Mesenchymal stem cell (in vitro differentiated cells and primary cell): Measurements from ENCODE around the gene SLIT3.

Experiments used
- DNase-seq: peaks from one replicate; pipeline ENCODE4 v3.0.0-alpha.2; 2013
- H2AFZ ChIP-seq: one replicate; pipeline ENCODE4 v1.6.1; 2013; ENCODE audit warnings: low read depth, mild to moderate bottlenecking, control low read depth, inconsistent platforms, low read length, moderate library complexity
- H2AK5ac ChIP-seq: 2 replicates; pipeline ENCODE4 v1.6.1; 2013; ENCODE audit warnings: low read length, moderate library complexity, mild to moderate bottlenecking, inconsistent platforms; ENCODE audit not compliant: severe bottlenecking
- H2BK120ac ChIP-seq: one replicate; pipeline ENCODE4 v1.6.1; 2013; ENCODE audit warnings: low read depth, mild to moderate bottlenecking, inconsistent platforms, low read length, moderate library complexity
- H2BK12ac ChIP-seq, 2 experiments: one replicate each; pipeline ENCODE4 v1.6.1; 2013; ENCODE audit warnings: inconsistent platforms in 2 of 2, low read length in 2 of 2, mild to moderate bottlenecking in 2 of 2, moderate library complexity in 2 of 2, control low read depth in 1 of 2
- H2BK15ac ChIP-seq: one replicate; pipeline ENCODE4 v1.6.1; 2013; ENCODE audit warnings: mild to moderate bottlenecking, low read depth, inconsistent platforms; ENCODE audit not compliant: poor library complexity, severe bottlenecking
- H2BK5ac ChIP-seq: 2 replicates; pipeline ENCODE4 v1.6.1; 2013; ENCODE audit warnings: low read depth, mild to moderate bottlenecking, low read length, control low read depth, inconsistent platforms; ENCODE audit not compliant: poor library complexity, severe bottlenecking
- H3K14ac ChIP-seq, 2 experiments: one replicate each; pipeline ENCODE4 v1.6.1; 2013; ENCODE audit warnings: inconsistent platforms in 2 of 2, low read length in 2 of 2, control low read depth in 1 of 2, mild to moderate bottlenecking in 1 of 2, moderate library complexity in 1 of 2
- H3K18ac ChIP-seq, 2 experiments: one replicate each; pipeline ENCODE4 v1.6.1; 2013; ENCODE audit warnings: inconsistent platforms in 2 of 2, low read length in 2 of 2, control low read depth in 1 of 2, low read depth in 1 of 2, mild to moderate bottlenecking in 1 of 2
- H3K23ac ChIP-seq, 2 experiments: one replicate each; pipeline ENCODE4 v1.6.1; 2013; ENCODE audit warnings: inconsistent platforms in 2 of 2, low read length in 2 of 2, mild to moderate bottlenecking in 2 of 2, moderate library complexity in 2 of 2, control low read depth in 1 of 2
- H3K27ac ChIP-seq: 2 replicates; pipeline ENCODE4 v1.5.1; 2013; ENCODE audit warnings: mild to moderate bottlenecking, moderate library complexity, low read length, control low read depth, inconsistent platforms; ENCODE audit not compliant: poor library complexity, severe bottlenecking
- H3K27me3 ChIP-seq, 2 experiments: 2 replicates each; pipeline versions ENCODE4 v1.6.1 to v1.7.0; 2013; ENCODE audit warnings: low read length in 2 of 2, mild to moderate bottlenecking in 2 of 2, moderate library complexity in 2 of 2, control low read depth in 1 of 2, inconsistent platforms in 1 of 2; ENCODE audit not compliant: control insufficient read depth in 1 of 2, insufficient read depth in 1 of 2
- H3K36me3 ChIP-seq, 2 experiments: 2 replicates each; pipeline versions ENCODE4 v1.6.1 to v1.7.0; 2013; ENCODE audit warnings: low read length in 2 of 2, control low read depth in 1 of 2, inconsistent platforms in 1 of 2, low read depth in 1 of 2, mild to moderate bottlenecking in 1 of 2; ENCODE audit not compliant: insufficient read depth in 2 of 2, control insufficient read depth in 1 of 2
- H3K4ac ChIP-seq, 2 experiments: one replicate each; pipeline ENCODE4 v1.6.1; 2013; ENCODE audit warnings: inconsistent platforms in 2 of 2, low read length in 2 of 2, mild to moderate bottlenecking in 2 of 2, moderate library complexity in 2 of 2, control low read depth in 1 of 2, low read depth in 1 of 2
- H3K4me1 ChIP-seq: 2 replicates; pipeline ENCODE4 v1.6.1; 2013; ENCODE audit warnings: low read depth, low read length, control low read depth; ENCODE audit not compliant: control insufficient read depth, insufficient read depth
- H3K4me2 ChIP-seq: 2 replicates; pipeline ENCODE4 v1.6.1; 2013; ENCODE audit warnings: low read length, mild to moderate bottlenecking, inconsistent platforms; ENCODE audit not compliant: poor library complexity, severe bottlenecking
- H3K4me3 ChIP-seq, 2 experiments: 2 replicates each; pipeline versions ENCODE4 v1.5.1 to v1.7.0; 2013; ENCODE audit warnings: low read length in 2 of 2, mild to moderate bottlenecking in 2 of 2, control low read depth in 1 of 2, low read depth in 1 of 2; ENCODE audit not compliant: insufficient read depth in 1 of 2
- H3K79me1 ChIP-seq: replicated peaks from 2 replicates; pipeline ENCODE4 v1.6.1; 2013; ENCODE audit warnings: mild to moderate bottlenecking, control low read depth, low read length, inconsistent platforms; ENCODE audit not compliant: poor library complexity, severe bottlenecking
- H3K9ac ChIP-seq: 2 replicates; pipeline ENCODE4 v1.7.0; 2013; ENCODE audit warnings: mild to moderate bottlenecking, low read length, moderate library complexity
- H3K9me3 ChIP-seq: 2 replicates; pipeline ENCODE4 v1.7.0; 2013; ENCODE audit warnings: mild to moderate bottlenecking, low read length; ENCODE audit not compliant: control insufficient read depth
- H4K8ac ChIP-seq: one replicate; pipeline ENCODE4 v1.6.1; 2013; ENCODE audit warnings: inconsistent platforms, mild to moderate bottlenecking, low read length, moderate library complexity
- H4K91ac ChIP-seq: one replicate; pipeline ENCODE4 v1.6.1; 2013; ENCODE audit warnings: mild to moderate bottlenecking, low read length, inconsistent platforms
- WGBS: methylation state at CpG from one replicate; pipeline ENCODE4 v1.1.7; 2013; ENCODE audit warnings: mixed read lengths; 5-methylcytosine and 5-hydroxymethylcytosine counted together

The SLIT3 gene

DNA sequence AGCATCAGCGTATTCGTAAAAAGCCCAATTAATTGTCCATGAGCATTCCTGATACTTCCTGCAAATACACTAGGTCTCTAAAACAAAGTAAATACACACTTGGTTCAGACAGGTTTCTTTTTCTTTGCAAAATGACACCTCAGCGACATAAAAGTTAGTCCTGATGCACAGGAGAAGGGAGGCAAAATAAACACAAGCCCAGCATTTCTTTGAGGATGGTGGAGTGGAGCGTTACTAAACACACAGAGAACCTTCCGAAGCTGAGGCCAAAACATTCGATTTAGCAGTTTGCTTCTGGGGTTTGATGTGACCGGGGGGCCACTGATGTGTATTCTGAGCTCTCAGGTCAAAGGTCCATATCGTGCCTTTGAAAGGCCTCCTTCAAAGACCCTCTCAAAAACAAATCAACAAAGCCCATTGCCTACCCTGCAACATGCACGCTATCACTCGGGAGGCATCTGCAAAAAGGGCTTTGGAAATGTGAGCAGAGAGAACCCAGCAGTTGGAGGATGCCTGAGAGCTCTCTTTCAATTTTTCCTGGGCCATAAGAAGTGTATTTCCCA is 453.3 kb downstream of the SLIT3 start:
- no peak overlapping the region for H3K14ac ChIP-seq
- no peak overlapping the region for H3K27ac ChIP-seq
- no peak overlapping the region for H3K9ac ChIP-seq
- H3K18ac ChIP-seq = no peak overlapping the region
- H3K9me3 ChIP-seq = no peaks in the 10 kb centered on the region
- no peak overlapping the region for H2BK5ac ChIP-seq
- H3K23ac ChIP-seq = no peak overlapping the region
- peaks cover 0 to 4% of the 10 kb centered on the region in 2 experiments for H3K27me3 ChIP-seq
- no peak for DNase-seq
- H2AFZ ChIP-seq = no peak overlapping the region
- no peaks in the 10 kb centered on the region for H3K4me1 ChIP-seq
- H2BK12ac ChIP-seq = no peak overlapping the region
- no peak overlapping the region for H4K91ac ChIP-seq
- WGBS = 82% methylated on average over 10 of the region's 10 CpGs
- no peak overlapping the region for H3K4ac ChIP-seq
- no peak overlapping the region for H4K8ac ChIP-seq
- peaks cover 0 to 6% of the 10 kb centered on the region in 2 experiments for H3K36me3 ChIP-seq
- no peak overlapping the region for H2AK5ac ChIP-seq
- no peak overlapping the region for H2BK120ac ChIP-seq
- H3K4me2 ChIP-seq = no peak overlapping the region
- H2BK15ac ChIP-seq = no peak overlapping the region
- no peak overlapping the region for H3K4me3 ChIP-seq
- no peaks in the 10 kb centered on the region for H3K79me1 ChIP-seq

DNA sequence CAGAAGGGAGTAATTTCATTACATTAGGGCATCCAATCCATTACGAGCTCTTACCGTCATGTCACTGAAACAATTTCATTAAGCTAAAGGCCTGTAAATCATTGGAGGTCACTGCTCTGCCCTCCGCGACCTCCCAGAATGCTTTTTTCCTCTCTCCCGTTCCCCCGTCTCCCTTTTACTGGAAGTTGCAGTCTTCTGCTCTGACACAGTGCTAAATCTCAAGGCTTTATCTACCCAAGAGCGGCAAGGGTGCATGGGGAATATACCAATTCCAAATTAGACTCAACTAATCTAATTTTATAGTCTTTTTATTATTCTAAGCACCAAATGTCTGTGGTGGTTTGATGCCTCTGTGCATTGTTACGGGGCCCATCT is 456.0 kb downstream of the SLIT3 start:
- 72% methylated on average over 7 of the region's 8 CpGs for WGBS
- H2BK12ac ChIP-seq = no peak overlapping the region
- no peak overlapping the region for H3K14ac ChIP-seq

DNA sequence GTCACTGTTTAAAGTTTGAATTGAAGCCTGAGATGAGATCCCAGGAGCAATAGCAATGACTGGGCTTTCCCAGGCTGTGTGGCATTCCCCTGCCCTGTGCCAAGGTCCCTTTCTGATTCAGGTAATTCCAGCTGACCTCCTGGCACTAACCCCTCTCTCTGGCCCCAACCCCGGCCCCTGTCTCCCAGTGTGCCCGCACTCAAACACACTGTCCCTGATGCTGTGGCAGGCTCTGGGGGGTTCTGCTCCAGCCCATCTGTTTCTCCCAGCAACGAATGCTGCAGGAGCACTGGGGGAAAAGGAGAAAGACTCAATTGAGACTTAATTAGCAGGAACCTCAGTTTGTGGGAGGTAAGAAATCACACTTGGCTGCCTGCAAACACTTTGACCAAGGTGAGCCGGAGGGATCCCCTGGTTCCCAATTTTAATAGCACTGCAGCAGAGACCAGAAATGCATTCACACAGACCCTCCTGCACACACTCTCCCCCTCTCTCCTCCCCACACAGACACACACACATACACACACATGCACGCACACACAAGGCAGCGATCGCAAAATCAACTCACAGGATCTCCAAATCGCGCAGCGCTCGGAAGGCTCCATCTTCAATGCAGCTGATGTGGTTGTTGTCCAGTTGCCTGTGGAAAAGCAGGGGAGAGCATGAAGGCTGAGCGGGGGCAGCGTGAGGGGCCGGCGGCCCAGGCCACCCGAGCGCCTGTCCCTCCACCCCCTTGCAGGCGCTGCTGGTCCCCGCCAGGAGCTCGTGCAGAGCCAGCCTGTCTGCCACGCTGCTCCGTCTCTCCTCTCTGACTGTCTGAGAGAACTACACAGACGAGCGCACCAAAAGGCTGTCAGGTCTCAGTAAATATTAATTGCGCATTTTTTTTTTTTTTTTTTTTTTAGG is 456.7 kb downstream of the SLIT3 start:
- Histone ChIP-seq H3K18ac (no peak overlapping the region), H3K4me3 (no peak overlapping the region), H3K36me3 (peaks cover 0 to 26% of the 10 kb centered on the region in 2 experiments), H3K4me2 (no peak overlapping the region), H4K8ac (no peak overlapping the region), H3K79me1 (no peaks in the 10 kb centered on the region), H2BK12ac (no peak overlapping the region), H2BK15ac (no peak overlapping the region), H4K91ac (no peak overlapping the region), H2AK5ac (no peak overlapping the region), H3K14ac (no peak overlapping the region), H3K23ac (no peak overlapping the region), H3K4ac (no peak overlapping the region), H2AFZ (no peak overlapping the region), H3K9me3 (no peaks in the 10 kb centered on the region), H2BK120ac (no peak overlapping the region), H3K4me1 (no peaks in the 10 kb centered on the region), H3K9ac (no peak overlapping the region), H3K27me3 (peaks cover 0 to 6% of the 10 kb centered on the region in 2 experiments), H3K27ac (no peak overlapping the region), H2BK5ac (no peak overlapping the region)
- WGBS = 91% methylated on average over 22 of the region's 25 CpGs
- no peak for DNase-seq

More for the DNA sequence above, 456.0 kb downstream of the SLIT3 start:
- H3K23ac ChIP-seq = no peak overlapping the region
- peaks cover 0 to 21% of the 10 kb centered on the region in 2 experiments for H3K36me3 ChIP-seq
- no peaks in the 10 kb centered on the region for H3K9me3 ChIP-seq
- H4K91ac ChIP-seq = no peak overlapping the region
- H3K4me1 ChIP-seq = no peaks in the 10 kb centered on the region
- H4K8ac ChIP-seq = no peak overlapping the region
- no peak for DNase-seq
- H3K79me1 ChIP-seq = no peaks in the 10 kb centered on the region
- no peak overlapping the region for H2BK5ac ChIP-seq
- no peak overlapping the region for H2AFZ ChIP-seq
- H2BK15ac ChIP-seq = no peak overlapping the region
- H2AK5ac ChIP-seq = no peak overlapping the region
- peaks cover 0 to 6% of the 10 kb centered on the region in 2 experiments for H3K27me3 ChIP-seq
- H3K4me3 ChIP-seq = no peak overlapping the region
- H3K4me2 ChIP-seq = no peak overlapping the region
- no peak overlapping the region for H3K4ac ChIP-seq
- H3K18ac ChIP-seq = no peak overlapping the region
- H3K27ac ChIP-seq = no peak overlapping the region
- no peak overlapping the region for H3K9ac ChIP-seq
- H2BK120ac ChIP-seq = no peak overlapping the region

DNA sequence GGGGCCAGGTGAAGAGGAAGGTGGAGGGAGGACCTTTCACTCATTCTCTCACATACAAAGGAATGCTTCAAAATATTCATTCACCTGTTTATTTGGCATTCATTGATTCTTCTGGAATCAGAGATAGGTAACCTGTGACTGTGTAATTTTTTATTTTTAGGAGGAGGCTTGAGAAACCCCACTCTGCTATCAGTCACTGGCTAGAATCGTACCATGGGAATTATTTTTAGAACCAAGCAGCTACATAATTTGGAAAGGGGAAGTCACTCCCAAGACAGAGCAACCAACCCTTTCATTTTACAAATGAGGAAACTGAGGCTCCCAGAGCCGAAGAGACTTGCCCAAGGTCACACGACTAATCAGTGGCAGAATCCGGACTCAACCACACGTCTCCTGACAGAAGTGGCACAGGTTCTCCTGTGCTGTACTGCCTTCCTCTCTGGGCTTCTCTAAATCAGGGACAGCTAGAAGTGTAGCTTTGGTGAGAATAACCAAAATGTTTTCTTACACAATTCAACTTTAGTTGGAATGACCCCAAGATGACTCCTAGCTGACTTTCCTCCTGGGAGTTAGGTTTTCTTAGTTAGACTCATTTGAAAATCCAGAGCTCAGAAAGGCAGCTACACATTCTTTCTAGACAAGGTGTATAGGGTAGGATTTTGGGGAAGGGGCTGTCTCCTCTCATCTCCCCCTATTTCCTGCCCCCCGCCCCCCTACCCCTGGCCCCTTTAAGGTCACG is 457.5 kb downstream of the SLIT3 start:
- Histone ChIP-seq H3K79me1 (no peaks in the 10 kb centered on the region), H2AFZ (no peak overlapping the region), H3K4me3 (no peak overlapping the region), H3K4me2 (no peak overlapping the region), H3K4me1 (no peaks in the 10 kb centered on the region), H2AK5ac (no peak overlapping the region), H3K27me3 (peaks cover 0 to 6% of the 10 kb centered on the region in 2 experiments), H3K9me3 (no peaks in the 10 kb centered on the region), H4K91ac (no peak overlapping the region), H4K8ac (no peak overlapping the region), H2BK15ac (no peak overlapping the region), H2BK12ac (no peak overlapping the region), H3K18ac (no peak overlapping the region), H3K14ac (no peak overlapping the region), H3K36me3 (peaks cover 0 to 33% of the 10 kb centered on the region in 2 experiments), H2BK120ac (no peak overlapping the region), H3K27ac (no peak overlapping the region), H2BK5ac (no peak overlapping the region), H3K4ac (no peak overlapping the region), H3K9ac (no peak overlapping the region), H3K23ac (no peak overlapping the region)
- DNase-seq = no peak
- WGBS = 91% methylated on average over 6 of the region's 7 CpGs
